ENCODE measurements around the gene A1CF.

DNA sequence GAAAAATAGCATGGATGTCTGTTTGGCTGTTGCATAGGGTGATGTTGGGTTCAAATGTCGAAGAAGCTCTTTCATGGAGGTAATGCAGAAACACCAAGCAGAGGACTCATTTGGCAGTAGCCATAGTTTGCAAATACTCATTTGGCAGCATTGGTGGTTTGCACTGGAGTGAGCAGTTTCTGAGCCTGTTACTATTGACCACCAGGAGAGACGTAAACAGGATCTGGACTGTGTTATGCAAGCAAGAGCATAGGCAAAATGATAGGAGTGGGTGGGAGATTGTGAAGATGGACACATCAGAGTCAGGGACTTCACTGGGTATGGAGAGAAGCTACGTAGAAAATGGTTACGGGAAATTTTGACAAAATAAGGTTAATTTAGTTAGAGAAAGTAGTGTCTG lies 22.9 kb upstream of the A1CF start:
- TF ChIP-seq, protein P1, sequence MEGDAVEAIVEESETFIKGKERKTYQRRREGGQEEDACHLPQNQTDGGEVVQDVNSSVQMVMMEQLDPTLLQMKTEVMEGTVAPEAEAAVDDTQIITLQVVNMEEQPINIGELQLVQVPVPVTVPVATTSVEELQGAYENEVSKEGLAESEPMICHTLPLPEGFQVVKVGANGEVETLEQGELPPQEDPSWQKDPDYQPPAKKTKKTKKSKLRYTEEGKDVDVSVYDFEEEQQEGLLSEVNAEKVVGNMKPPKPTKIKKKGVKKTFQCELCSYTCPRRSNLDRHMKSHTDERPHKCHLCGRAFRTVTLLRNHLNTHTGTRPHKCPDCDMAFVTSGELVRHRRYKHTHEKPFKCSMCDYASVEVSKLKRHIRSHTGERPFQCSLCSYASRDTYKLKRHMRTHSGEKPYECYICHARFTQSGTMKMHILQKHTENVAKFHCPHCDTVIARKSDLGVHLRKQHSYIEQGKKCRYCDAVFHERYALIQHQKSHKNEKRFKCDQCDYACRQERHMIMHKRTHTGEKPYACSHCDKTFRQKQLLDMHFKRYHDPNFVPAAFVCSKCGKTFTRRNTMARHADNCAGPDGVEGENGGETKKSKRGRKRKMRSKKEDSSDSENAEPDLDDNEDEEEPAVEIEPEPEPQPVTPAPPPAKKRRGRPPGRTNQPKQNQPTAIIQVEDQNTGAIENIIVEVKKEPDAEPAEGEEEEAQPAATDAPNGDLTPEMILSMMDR (conservative IDR thresholded peaks at IDR 0.05; ENCODE audit: low read depth, low read length) = no peak
- TF ChIP-seq EZH2 (IDR thresholded peaks at IDR 0.05; ENCODE audit: low read length, unreplicated experiment) = no peak
- TF ChIP-seq EZH2phosphoT487 (IDR thresholded peaks at IDR 0.05; ENCODE audit: borderline replicate concordance, low read length) = no peak
